GM12872 (cell line): Measurements from ENCODE around the gene RAB40B.
A peak's percentile ranks its signal among the peaks of the same experiment; 100 is the strongest.

Experiments
- TF ChIP-seq, protein P1 (sequence below): IDR thresholded peaks from 3 replicates; pipeline ENCODE4 v1.5.1; 2011; ENCODE audit warnings: low read depth, mild to moderate bottlenecking, low read length, moderate library complexity; ENCODE audit not compliant: insufficient read depth

Gene RAB40B

GRCh38 chr17:82722341-82723013, 24.0 kb upstream of the RAB40B start:
- TF ChIP-seq, protein P1, sequence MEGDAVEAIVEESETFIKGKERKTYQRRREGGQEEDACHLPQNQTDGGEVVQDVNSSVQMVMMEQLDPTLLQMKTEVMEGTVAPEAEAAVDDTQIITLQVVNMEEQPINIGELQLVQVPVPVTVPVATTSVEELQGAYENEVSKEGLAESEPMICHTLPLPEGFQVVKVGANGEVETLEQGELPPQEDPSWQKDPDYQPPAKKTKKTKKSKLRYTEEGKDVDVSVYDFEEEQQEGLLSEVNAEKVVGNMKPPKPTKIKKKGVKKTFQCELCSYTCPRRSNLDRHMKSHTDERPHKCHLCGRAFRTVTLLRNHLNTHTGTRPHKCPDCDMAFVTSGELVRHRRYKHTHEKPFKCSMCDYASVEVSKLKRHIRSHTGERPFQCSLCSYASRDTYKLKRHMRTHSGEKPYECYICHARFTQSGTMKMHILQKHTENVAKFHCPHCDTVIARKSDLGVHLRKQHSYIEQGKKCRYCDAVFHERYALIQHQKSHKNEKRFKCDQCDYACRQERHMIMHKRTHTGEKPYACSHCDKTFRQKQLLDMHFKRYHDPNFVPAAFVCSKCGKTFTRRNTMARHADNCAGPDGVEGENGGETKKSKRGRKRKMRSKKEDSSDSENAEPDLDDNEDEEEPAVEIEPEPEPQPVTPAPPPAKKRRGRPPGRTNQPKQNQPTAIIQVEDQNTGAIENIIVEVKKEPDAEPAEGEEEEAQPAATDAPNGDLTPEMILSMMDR: no peak

- TF ChIP-seq, protein P1: no peak
Measured at GRCh38 chr17:82720204-82720603, 21.7 kb upstream of the RAB40B start.

DNA sequence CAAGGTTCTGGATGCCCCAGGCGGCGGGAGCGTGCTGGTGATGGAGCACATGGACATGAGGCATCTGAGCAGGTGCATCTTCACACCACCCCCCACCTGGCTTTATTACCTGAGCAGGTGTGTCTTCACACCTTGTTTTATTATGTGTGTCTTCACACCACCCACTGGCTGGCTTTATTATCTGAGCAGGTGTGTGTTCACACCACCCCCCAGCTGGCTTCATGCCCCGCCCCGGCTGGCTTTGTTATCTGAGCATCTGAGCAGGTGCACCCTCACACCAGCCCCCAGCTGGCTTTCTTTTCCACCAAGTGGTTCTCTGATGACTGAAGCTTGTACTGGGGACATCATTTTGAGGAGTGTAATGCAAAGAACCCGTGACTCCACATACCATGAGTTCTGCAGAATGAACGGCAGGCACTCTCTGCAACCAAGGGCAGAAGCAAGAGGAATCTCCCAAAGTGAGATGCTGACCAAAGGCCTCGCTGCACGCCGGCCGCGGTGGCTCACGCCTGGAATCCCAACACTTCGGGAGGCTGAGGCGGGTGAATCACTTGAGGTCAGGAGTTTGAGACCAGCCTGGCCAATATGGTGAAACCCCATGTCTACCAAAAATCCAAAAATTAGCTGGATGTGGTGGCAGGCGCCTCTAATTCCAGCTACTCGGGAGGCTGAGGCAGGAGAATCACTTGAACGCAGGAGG, 20.6 kb upstream of the RAB40B start:
- TF ChIP-seq, protein P1: no peak

DNA sequence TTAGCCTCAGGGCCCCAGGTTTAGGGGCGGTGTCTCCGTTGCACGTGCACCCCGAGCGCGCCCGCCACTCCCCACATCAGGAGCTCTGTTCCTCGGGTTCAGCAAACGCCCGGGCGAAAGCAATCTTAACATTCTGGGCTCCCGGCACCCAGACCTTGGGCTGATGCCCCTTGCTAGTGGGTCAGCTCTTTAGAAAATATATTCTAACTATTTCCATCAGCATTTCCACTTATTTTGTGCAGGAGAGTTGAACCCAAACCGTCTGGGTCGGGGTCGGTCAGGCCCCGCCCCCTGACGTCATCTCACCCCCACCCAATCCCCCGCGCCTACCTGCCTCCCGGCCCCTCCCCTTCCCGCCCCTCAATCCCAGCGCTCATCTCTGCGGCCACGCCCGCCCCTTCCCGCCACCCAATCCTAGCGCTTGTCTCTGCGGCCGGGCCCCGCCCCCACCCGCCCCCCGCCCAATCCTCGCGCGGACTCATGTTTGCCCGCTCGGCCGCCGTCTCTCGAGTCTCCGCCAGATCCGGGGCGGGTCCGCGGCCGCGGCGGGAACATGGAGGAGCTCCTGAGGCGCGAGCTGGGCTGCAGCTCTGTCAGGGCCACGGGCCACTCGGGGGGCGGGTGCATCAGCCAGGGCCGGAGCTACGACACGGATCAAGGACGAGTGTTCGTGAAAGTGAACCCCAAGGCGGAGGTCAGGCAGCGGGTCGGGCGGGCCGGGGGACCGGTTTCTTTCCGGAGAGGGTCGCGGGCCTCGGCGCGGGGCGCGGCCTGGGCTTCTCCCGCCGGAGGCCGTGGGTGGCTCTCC, 17.9 kb upstream of the RAB40B start, which contains the start of gene FN3KRP:
FN3KRP (plus strand) TSS at position 504 of the 808 bp plus-strand sequence; CDS start at position 554, 50 bp downstream.
- TF ChIP-seq, protein P1: no peak

GRCh38 chr17:82713071-82713723, 14.7 kb upstream of the RAB40B start:
- TF ChIP-seq, protein P1: no peak

GRCh38 chr17:82710499-82711232, 12.2 kb upstream of the RAB40B start:
- TF ChIP-seq, protein P1: 0 out of 3 replicates have a peak, but pooled peaks have one; percentile 8
